IPS DF 19.7 (cell line): ENCODE data around the gene ACBD5.
"Not testable (repeated sequence)": the region's sequence is repeated elsewhere in the genome, so short reads cannot be mapped to it uniquely, and the experiment has no call there.

Experiments used
- DNase-seq: peaks from one replicate; pipeline ENCODE4 v3.0.0-alpha.2; 2013; ENCODE audit warnings: low read depth, low spot score

Gene ACBD5

GRCh38 chr10:27241010-27241651 lies 534 bp upstream of the ACBD5 start:
- no peak for DNase-seq

- DNase-seq: not testable (repeated sequence)
Observed at GRCh38 chr10:27237531-27237930, 3.1 kb downstream of the ACBD5 start.

- DNase-seq: not testable (repeated sequence)
Observed at GRCh38 chr10:27236589-27237128, 3.9 kb downstream of the ACBD5 start.

GRCh38 chr10:27235706-27236105 lies 4.9 kb downstream of the ACBD5 start:
- DNase-seq: no peak

- DNase-seq: no peak
Observed at GRCh38 chr10:27230022-27230421, 10.6 kb downstream of the ACBD5 start.

GRCh38 chr10:27225642-27226257 lies 14.8 kb downstream of the ACBD5 start:
- DNase-seq: no peak

GRCh38 chr10:27225011-27225590 lies 15.5 kb downstream of the ACBD5 start:
- DNase-seq: no peak

GRCh38 chr10:27223964-27224363 lies 16.6 kb downstream of the ACBD5 start:
- DNase-seq: no peak

- no peak for DNase-seq
Observed at GRCh38 chr10:27207350-27207749, 33.2 kb downstream of the ACBD5 start.

GRCh38 chr10:27203806-27204205 lies 36.8 kb downstream of the ACBD5 start:
- DNase-seq: no peak

GRCh38 chr10:27197980-27198620 lies 42.5 kb downstream of the ACBD5 start:
- no peak for DNase-seq

- DNase-seq: no peak
Observed at GRCh38 chr10:27192284-27192683, 48.3 kb downstream of the ACBD5 start.

GRCh38 chr10:27190508-27190907 lies 50.1 kb downstream of the ACBD5 start:
- no peak for DNase-seq

- DNase-seq: no peak
Observed at GRCh38 chr10:27188897-27189296, 51.7 kb downstream of the ACBD5 start.

GRCh38 chr10:27188259-27188658 lies 52.3 kb downstream of the ACBD5 start:
- no peak for DNase-seq

- DNase-seq: no peak
Observed at GRCh38 chr10:27169849-27170248, 70.7 kb downstream of the ACBD5 start.

GRCh38 chr10:27158421-27158820 lies 82.2 kb downstream of the ACBD5 start:
- DNase-seq: no peak

- DNase-seq: no peak
Observed at GRCh38 chr10:27157150-27157549, 83.4 kb downstream of the ACBD5 start.

GRCh38 chr10:27156566-27156965 lies 84.0 kb downstream of the ACBD5 start:
- DNase-seq: not testable (repeated sequence)

- peak; percentile 33 for DNase-seq
Observed at GRCh38 chr10:27155066-27155754, 85.4 kb downstream of the ACBD5 start, which contains the start of gene MASTL. TSS of gene MASTL (plus strand) at chr10:27155352. CDS start at chr10:27155427, 75 bp downstream.

GRCh38 chr10:27153845-27154193 lies 86.8 kb downstream of the ACBD5 start:
- DNase-seq: no peak

GRCh38 chr10:27153329-27153728 lies 87.3 kb downstream of the ACBD5 start:
- DNase-seq: no peak
